HG02623 (cell line): Measurements from ENCODE around the gene NME5.
"Not testable (repeated sequence)": the region's sequence is repeated elsewhere in the genome, so short reads cannot be mapped to it uniquely, and the experiment has no call there.

Source experiments
- ATAC-seq: cut with Tn5 transposase; IDR thresholded peaks from one replicate; pipeline ENCODE4 v1.9.1; 2021; ENCODE audit warnings: moderate library complexity; ENCODE audit not compliant: unreplicated experiment

The NME5 gene

DNA sequence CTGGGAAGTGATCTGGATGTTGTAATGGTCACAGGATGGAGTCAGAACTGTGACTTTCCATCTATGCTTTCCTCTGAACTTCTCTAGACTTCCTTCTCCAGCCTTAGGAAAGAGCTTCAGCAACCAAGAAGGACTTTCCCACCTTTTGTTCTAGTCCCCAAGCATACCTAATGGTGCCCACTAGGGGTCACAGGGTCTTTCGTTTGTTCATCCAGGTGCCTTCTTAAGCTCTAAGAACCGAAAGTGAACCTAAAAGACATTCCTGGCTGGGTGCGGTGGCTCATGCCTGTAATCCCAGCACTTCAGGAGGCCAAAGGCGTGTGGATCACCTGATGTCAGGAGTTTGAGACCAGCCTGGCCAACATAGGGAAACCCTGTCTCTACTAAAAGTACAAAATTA is 57.2 kb downstream of the NME5 start:
- no peak for ATAC-seq

DNA sequence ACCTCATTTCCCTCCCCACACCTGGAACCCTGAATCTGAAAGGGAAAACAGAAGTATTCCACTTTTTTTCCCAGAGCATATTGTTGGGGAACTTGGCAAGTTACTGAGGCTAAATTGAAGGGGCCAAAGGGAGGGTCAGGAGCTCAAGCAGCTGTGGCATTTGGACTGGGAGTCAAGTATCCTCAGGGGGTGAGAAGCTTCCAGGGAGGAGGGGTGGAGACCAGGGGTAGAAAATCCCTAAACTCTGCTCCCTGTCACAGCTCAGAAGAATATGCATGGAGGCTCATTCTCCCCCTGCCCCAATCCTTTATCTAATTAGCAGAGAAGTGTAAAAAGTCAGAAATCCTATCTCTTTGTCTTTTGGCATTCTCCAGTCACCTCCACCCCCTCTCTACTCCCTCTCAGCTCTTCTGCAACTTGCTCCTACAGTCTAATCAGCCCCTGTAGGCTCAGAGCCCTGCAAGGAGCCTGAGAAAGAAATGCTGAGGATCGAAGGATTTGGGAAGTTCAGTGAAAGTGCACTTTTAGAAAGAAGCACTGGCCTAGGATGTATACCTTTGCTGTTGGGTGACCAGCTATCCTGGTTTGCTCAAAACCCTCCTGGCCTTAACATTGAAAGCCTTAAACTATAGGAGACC is 61.1 kb downstream of the NME5 start:
- no peak for ATAC-seq

DNA sequence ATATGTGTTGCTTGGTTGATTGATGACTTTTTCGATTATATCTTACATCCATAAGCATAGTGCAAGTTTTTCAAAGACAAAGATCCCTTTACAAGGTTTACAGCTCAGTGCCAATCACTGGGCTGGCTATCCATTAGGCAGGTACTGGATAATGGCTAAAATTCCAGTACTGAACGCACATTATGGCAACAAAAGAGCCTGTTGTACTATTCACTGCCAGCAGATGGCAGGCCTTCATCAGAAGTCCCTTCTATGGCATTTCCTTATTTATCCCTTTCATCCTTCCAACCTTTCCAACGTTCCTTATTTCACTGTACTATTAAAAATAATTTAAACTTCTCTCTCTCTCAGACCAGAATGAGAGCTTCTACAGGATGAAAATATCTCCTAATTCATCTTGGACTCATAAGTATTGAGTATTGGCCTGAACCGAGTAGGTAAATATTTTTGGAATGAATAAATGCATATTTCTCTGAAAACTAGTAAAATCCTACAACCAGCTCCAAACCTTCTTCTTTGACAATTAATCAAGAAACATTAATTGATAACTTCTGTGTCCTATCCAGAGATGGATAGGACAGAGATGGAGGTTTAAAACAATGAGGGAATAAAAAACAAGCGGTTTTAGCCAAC is 62.0 kb downstream of the NME5 start:
- ATAC-seq, result no peak

DNA sequence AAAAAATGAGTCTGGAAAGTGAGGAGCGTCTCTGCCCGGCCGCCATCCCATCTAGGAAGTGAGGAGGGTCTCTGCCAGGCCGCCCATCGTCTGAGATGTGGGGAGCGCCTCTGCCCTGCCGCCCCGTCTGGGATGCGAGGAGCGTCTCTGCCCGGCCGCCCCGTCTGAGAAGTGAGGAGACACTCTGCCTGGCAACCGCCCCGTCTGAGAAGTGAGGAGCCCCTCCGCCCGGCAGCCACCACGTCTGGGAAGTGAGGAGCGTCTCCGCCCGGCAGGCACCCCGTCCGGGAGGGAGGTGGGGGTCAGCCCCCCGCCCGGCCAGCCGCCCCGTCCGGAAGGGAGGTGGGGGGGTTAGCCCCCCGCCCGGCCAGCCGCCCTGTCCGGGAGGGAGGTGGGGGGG is 69.2 kb downstream of the NME5 start:
- ATAC-seq, result not testable (repeated sequence)

DNA sequence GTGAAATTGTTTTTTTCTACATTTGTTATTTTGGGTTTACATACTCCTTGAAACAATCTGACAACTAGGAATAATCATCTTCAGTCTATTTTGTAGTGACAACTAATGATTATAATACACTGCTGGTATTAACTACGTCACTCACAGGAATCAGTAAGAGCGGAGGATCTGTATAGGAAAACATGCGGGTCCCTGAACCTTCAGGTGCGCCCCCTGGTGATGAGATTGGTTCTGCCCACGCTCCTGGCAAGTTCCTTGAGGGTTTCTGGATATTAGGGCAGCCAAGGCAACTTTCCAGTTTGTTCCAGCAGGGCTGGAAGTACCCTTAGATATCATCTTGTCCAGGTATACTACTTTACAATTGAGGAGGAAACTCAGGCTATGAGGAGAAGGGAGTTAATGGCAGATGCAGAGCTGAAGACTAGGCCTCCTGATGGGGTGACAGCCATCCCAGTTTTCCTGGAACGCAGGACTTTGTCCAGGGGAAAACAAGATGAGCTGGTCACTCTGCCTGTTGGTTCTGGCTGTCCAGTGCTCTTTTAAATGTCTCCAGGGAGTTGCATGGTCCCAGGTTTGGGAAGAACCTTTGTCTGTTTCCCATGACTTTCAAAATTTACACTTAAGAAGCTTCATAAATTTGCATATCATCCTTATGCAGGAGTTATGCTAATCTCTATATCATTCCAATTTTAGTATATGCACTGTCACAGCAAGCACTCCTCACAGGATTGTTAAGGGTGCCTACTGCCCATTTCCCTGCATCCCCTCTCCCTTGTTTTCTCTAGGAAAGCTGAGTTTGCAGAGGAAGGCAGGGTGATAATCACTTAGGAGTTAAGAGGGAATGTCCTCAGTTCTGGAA is 70.3 kb downstream of the NME5 start:
- no peak for ATAC-seq

DNA sequence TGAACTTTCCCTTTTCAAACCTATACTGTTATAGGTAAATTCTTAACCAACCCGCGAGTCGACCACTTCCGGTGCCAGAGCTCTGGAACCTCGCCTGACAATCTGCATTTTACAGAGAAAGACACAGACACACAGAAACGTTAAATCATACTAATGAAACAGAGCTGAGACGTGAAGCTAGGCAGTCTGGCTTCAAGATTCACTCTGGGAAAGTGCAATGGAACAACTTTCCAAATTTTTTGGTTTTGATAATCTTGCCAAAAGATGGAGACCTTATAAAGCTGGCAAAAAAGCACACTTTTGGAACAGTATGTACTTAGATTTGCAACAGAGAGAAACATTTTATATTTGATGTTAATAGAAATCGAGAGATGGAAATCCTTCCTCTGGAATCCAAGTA is 71.3 kb downstream of the NME5 start:
- no peak for ATAC-seq
